MCF 10A (cell line): ENCODE results near the gene DEXI. TPM values are rescaled to one million over a fixed set of nuclear protein-coding genes. Genes with fewer than 3 reads are reported as not detected.
A peak's percentile ranks its signal among the peaks of the same experiment; 100 is the strongest.

Experiments
- BruUV-seq: library from RNA; stranded (reverse); fragments of 400-500 nt; replicated peaks from 2 replicates; lab custom pipeline; 2021; lab: Mats Ljungman, UMichigan
- CTCF ChIA-PET: fragments of 300-600 bp; sonication (Branson Sonifier 250); formaldehyde crosslinking; extraction: SDS; loops from one replicate; lab custom pipeline; 2021; ENCODE audit warnings: antibody characterized with exemption, inconsistent platforms; lab: Yijun Ruan, JAX
- POLR2A ChIA-PET: fragments of 300-600, 350-650 bp; sonication (Branson Sonifier 250); formaldehyde crosslinking; extraction: SDS; loops from one replicate; lab custom pipeline; 2020; ENCODE audit warnings: antibody characterized with exemption, inconsistent platforms; lab: Yijun Ruan, JAX
- DNase-seq: peaks from one replicate; pipeline ENCODE4 v3.0.0-alpha.2; 2018; ENCODE audit not compliant: unreplicated experiment
- H3K27ac Mint-ChIP-seq: one replicate; pipeline ENCODE4 v1.8.0; 2022; ENCODE audit warnings: mild to moderate bottlenecking, low read depth, mixed read lengths; ENCODE audit not compliant: unreplicated experiment
- H3K27me3 Mint-ChIP-seq: one replicate; pipeline ENCODE4 v1.8.0; 2022; ENCODE audit warnings: mixed read lengths; ENCODE audit not compliant: insufficient read depth, unreplicated experiment
- H3K36me3 Mint-ChIP-seq: one replicate; pipeline ENCODE4 v1.8.0; 2022; ENCODE audit warnings: mild to moderate bottlenecking, moderate library complexity, mixed read lengths; ENCODE audit not compliant: insufficient read depth, unreplicated experiment
- H3K4me1 Mint-ChIP-seq: one replicate; pipeline ENCODE4 v1.8.0; 2022; ENCODE audit warnings: mixed read lengths; ENCODE audit not compliant: insufficient read depth, unreplicated experiment
- H3K4me3 Mint-ChIP-seq: one replicate; pipeline ENCODE4 v1.8.0; 2022; ENCODE audit warnings: mild to moderate bottlenecking, moderate library complexity, mixed read lengths; ENCODE audit not compliant: unreplicated experiment
- H3K9me3 Mint-ChIP-seq: one replicate; pipeline ENCODE4 v1.8.0; 2022; ENCODE audit warnings: mixed read lengths; ENCODE audit not compliant: unreplicated experiment
- intact Hi-C: fragments of 100-400 bp; cut with micrococcal nuclease; formaldehyde crosslinking; loops from 2 replicates; pipeline ENCODE4 v1.14.1; 2022
- total RNA-seq: library from RNA; stranded (reverse); gene quantifications from 2 replicates; pipeline ENCODE4 v1.2.3, GENCODE V29; 2022
- TF ChIP-seq, protein P1 (sequence below): fragments of 200-600 bp; IDR thresholded peaks from one replicate; pipeline ENCODE4 v1.8.0; 2022; ENCODE audit warnings: antibody characterized with exemption, mild to moderate bottlenecking; ENCODE audit not compliant: unreplicated experiment

DEXI gene
- total RNA-seq, 1 experiment from 2014 or later = 24.1 TPM

DNA sequence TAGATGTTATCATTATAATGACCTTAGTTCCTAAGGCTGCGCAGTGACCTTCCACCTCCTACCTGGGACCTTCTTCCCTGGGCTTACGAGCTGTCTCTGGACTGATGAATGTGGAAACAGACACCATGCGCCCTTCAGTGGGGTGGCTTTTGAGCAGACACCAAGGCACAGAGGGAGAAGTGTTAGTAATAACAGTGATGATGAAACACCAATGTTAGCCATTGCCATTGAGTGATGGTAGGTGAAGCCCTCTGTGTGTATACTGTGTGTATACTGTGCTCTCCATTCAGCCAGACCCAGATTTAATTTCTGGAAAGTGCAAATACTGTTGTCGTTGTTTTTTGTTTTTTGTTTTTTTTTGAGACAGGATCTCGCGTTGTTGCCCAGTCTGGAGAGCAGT lies 46.6 kb upstream of the DEXI start:
- no peak for DNase-seq
- Mint-ChIP-seq H3K9me3 (no peaks in the 10 kb centered on the region), H3K27me3 (no peaks in the 10 kb centered on the region), H3K4me1 (peaks cover 28% of the 10 kb centered on the region), H3K36me3 (peaks cover 21% of the 10 kb centered on the region), H3K4me3 (no peak overlapping the region), H3K27ac (peak overlapping the region; percentile 8)
- intact Hi-C loops = no loop called here
- BruUV-seq = no TSS peak
- POLR2A ChIA-PET = no interaction called here
- TF ChIP-seq, protein P1, sequence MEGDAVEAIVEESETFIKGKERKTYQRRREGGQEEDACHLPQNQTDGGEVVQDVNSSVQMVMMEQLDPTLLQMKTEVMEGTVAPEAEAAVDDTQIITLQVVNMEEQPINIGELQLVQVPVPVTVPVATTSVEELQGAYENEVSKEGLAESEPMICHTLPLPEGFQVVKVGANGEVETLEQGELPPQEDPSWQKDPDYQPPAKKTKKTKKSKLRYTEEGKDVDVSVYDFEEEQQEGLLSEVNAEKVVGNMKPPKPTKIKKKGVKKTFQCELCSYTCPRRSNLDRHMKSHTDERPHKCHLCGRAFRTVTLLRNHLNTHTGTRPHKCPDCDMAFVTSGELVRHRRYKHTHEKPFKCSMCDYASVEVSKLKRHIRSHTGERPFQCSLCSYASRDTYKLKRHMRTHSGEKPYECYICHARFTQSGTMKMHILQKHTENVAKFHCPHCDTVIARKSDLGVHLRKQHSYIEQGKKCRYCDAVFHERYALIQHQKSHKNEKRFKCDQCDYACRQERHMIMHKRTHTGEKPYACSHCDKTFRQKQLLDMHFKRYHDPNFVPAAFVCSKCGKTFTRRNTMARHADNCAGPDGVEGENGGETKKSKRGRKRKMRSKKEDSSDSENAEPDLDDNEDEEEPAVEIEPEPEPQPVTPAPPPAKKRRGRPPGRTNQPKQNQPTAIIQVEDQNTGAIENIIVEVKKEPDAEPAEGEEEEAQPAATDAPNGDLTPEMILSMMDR = no peak
- CTCF ChIA-PET = interaction anchor here (0.5 to 1.9 kb wide), 4 partner anchors 8 to 132 kb away, joined by 3 to 5 read pairs (median 4); no protein-coding TSS in a partner anchor

DNA sequence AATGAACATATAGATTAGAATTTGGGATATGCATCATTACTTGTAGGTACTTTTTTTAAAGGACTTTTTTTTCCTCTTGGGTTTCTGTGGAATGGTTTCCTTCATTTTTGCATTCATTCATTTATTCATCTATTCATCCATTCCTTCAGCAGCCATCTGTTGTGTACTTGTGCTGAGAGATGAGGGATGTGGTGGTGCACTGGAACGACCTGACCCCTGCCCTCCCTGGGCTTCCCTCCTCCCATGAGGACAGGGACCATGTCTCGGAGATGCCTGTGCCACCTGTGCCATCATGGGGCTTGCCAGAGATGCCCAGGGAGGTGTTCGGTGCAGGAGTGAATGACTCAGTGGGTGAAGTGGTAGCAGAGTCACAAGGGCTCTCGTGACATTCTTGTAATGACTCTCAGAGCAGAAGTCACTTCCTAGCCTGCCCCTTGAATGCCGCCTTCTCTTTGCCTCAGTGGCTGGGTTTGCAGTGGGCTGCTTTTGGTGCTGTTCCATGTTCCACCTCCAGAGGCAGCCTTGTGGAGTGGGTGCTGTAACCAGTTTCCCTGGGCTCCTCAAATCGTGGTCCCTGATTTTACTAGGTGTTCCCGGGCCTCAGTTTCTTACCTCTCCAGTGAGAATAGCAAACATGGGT lies 46.0 kb upstream of the DEXI start:
- H3K36me3 Mint-ChIP-seq = peaks cover 21% of the 10 kb centered on the region
- TF ChIP-seq, protein P1 = peak; percentile 27
- CTCF ChIA-PET = interaction anchor here (1.0 kb wide), 1 partner anchor 8 kb away, joined by 3 read pairs; no protein-coding TSS in a partner anchor
- H3K27me3 Mint-ChIP-seq = no peaks in the 10 kb centered on the region
- H3K27ac Mint-ChIP-seq = peak overlapping the region; percentile 8
- BruUV-seq = no TSS peak
- POLR2A ChIA-PET = no interaction called here
- H3K9me3 Mint-ChIP-seq = no peaks in the 10 kb centered on the region
- intact Hi-C loops = no loop called here
- H3K4me1 Mint-ChIP-seq = peaks cover 28% of the 10 kb centered on the region
- DNase-seq = no peak
- H3K4me3 Mint-ChIP-seq = no peak overlapping the region

DNA sequence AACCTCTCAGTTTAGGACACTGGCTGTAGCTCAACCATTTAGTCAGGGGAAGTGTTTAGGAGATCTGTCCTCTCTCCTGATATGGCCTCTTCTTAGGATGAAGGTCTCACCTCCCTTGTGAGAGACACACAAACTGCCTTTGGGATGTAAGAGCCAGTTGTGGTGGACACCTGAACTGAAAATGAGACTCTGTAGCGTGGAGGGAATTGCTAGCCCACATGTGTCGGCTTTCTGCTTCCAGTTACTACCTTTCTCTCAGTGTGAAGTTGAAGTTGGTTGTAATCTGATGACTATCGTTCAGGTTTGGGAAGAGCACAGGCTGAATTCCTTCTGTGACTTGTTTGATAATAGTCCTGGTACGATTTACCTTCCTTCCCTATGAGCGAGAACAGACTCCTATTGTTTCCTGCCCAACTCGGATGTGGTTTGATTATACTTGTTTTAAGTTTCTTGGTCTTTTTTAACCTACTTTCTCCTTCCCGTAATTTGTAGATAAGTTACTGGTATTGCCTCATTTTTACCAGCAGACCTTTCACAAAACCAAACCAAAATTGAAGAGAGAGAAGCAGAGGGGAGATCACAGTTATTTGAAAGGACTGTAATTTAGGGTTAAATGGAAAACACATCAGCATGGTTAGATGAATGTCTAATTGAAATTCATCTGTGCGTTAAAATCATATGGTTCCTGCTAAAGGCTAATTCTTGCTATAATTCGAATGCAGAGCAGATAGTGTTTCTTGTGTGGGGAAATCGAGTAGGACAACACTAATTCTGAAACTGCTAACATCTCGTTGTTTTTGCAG lies 45.3 kb upstream of the DEXI start:
- peaks cover 21% of the 10 kb centered on the region for H3K36me3 Mint-ChIP-seq
- no peak for DNase-seq
- no peak overlapping the region for H3K4me3 Mint-ChIP-seq
- ChIA-PET POLR2A (no interaction called here), CTCF (interaction anchor here (1.2 kb wide), 1 partner anchor 269 kb away, joined by 6 read pairs; the partner anchor contains the start of gene SOCS1)
- no peaks in the 10 kb centered on the region for H3K9me3 Mint-ChIP-seq
- TF ChIP-seq, protein P1 = no peak
- intact Hi-C loops = no loop called here
- no TSS peak for BruUV-seq
- H3K4me1 Mint-ChIP-seq = peaks cover 22% of the 10 kb centered on the region
- H3K27me3 Mint-ChIP-seq = no peaks in the 10 kb centered on the region
- no peak overlapping the region for H3K27ac Mint-ChIP-seq

DNA sequence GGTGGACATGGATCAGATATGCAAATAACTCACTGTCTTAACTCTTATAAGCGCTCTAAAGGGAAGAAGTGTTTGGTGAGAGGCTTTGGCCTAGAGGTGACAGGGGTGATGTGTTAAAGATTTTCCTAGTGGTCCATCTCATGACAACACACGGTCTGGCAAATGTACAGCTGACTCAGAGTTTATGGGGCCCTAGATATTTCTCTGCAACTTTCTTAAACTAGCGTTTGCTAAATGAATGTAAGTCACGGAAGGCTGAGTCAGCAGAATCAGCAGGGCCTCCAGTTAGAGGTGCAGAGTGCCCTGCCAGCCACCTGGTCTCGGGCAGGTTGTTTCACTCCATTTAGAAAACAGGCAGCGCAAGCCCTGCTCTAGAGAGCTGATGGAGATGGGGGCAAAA lies 42.2 kb upstream of the DEXI start:
- CTCF ChIA-PET = interaction anchor here (1.1 to 3.5 kb wide), 5 partner anchors 20 to 271 kb away, joined by 3 to 25 read pairs (median 8); partner anchors contain the start of gene SOCS1
- Mint-ChIP-seq H3K9me3 (no peaks in the 10 kb centered on the region), H3K27ac (no peak overlapping the region), H3K4me1 (no peaks in the 10 kb centered on the region), H3K4me3 (no peak overlapping the region), H3K27me3 (no peaks in the 10 kb centered on the region), H3K36me3 (peaks cover 25% of the 10 kb centered on the region)
- BruUV-seq = no TSS peak
- no peak for DNase-seq
- intact Hi-C loops = no loop called here
- TF ChIP-seq, protein P1 = no peak
- POLR2A ChIA-PET = interaction anchor here (0.7 to 0.9 kb wide), 2 partner anchors 22 to 271 kb away, joined by 3 read pairs; partner anchors contain the start of gene SOCS1
